ENCODE results near the gene LOXL3.

The LOXL3 gene

GRCh38 chr2:74536166-74536950, 17.4 kb downstream of the LOXL3 start:
- 96% methylated on average over 22 of the region's 23 CpGs for WGBS (ENCODE audit: insufficient coverage)
- Histone ChIP-seq H3K27ac (ENCODE audit: insufficient read depth in 1 of 2, low read depth in 1 of 2, low read length in 2 of 2, poor library complexity in 1 of 2, severe bottlenecking in 2 of 2) (no peak overlapping the region), H3K27me3 (replicated peaks in 2 of 5; ENCODE audit: control insufficient read depth in 4 of 5, insufficient read depth in 5 of 5, low read length in 4 of 5) (no peaks in the 10 kb centered on the region), H3K36me3 (ENCODE audit: control insufficient read depth in 4 of 4, insufficient read depth in 4 of 4, low read length in 3 of 4) (peaks cover 6 to 36% (median 19%) of the 10 kb centered on the region in 4 experiments), H3K4me1 (ENCODE audit: control extremely low read depth in 1 of 4, control insufficient read depth in 4 of 4, insufficient read depth in 4 of 4, low read length in 3 of 4) (peaks cover 19 to 55% (median 28%) of the 10 kb centered on the region in 4 experiments), H3K9me3 (ENCODE audit: control extremely low read depth in 1 of 5, control insufficient read depth in 4 of 5, insufficient read depth in 2 of 5, low read depth in 1 of 5, low read length in 4 of 5) (no peaks in the 10 kb centered on the region), H3K4me3 (ENCODE audit: control insufficient read depth in 1 of 7, extremely low read depth in 1 of 7, insufficient read depth in 4 of 7, low read depth in 2 of 7, low read length in 6 of 7) (no peak overlapping the region)
- DNase-seq: no peak
- ChIA-PET POLR2A (interaction anchor here (0.7 kb wide), 1 partner anchor 50 kb away, joined by 3 read pairs; no protein-coding TSS in a partner anchor), CTCF (interaction anchor here (1.1 to 13.7 kb wide), 6 partner anchors 10 to 54 kb away, joined by 3 to 210 read pairs (median 4); partner anchors contain the start of genes CCDC142, DQX1, LOXL3 and TTC31)

- no peak for DNase-seq
- POLR2A ChIA-PET: interaction anchor here (0.7 kb wide), 1 partner anchor 51 kb away, joined by 3 read pairs; no protein-coding TSS in a partner anchor
- WGBS (ENCODE audit: insufficient coverage): 100% methylated on average over 5 of the region's 10 CpGs
- no peak overlapping the region for H3K27ac ChIP-seq (ENCODE audit: insufficient read depth in 1 of 2, low read depth in 1 of 2, low read length in 2 of 2, poor library complexity in 1 of 2, severe bottlenecking in 2 of 2)
- no peaks in the 10 kb centered on the region for H3K9me3 ChIP-seq (ENCODE audit: control extremely low read depth in 1 of 5, control insufficient read depth in 4 of 5, insufficient read depth in 2 of 5, low read depth in 1 of 5, low read length in 4 of 5)
- H3K27me3 ChIP-seq (replicated peaks in 2 of 5; ENCODE audit: control insufficient read depth in 4 of 5, insufficient read depth in 5 of 5, low read length in 4 of 5): no peaks in the 10 kb centered on the region
- H3K4me3 ChIP-seq (ENCODE audit: control insufficient read depth in 1 of 7, extremely low read depth in 1 of 7, insufficient read depth in 4 of 7, low read depth in 2 of 7, low read length in 6 of 7): no peak overlapping the region
- CTCF ChIA-PET: interaction anchor here (1.0 to 13.7 kb wide), 7 partner anchors 8 to 53 kb away, joined by 3 to 210 read pairs (median 3); partner anchors contain the start of genes CCDC142, DQX1, LOXL3 and TTC31
- H3K36me3 ChIP-seq (ENCODE audit: control insufficient read depth in 4 of 4, insufficient read depth in 4 of 4, low read length in 3 of 4): peaks cover 6 to 40% (median 19%) of the 10 kb centered on the region in 4 experiments
- H3K4me1 ChIP-seq (ENCODE audit: control extremely low read depth in 1 of 4, control insufficient read depth in 4 of 4, insufficient read depth in 4 of 4, low read length in 3 of 4): peaks cover 25 to 64% (median 35%) of the 10 kb centered on the region in 4 experiments
Measured at GRCh38 chr2:74535440-74535965, 18.2 kb downstream of the LOXL3 start.

DNA sequence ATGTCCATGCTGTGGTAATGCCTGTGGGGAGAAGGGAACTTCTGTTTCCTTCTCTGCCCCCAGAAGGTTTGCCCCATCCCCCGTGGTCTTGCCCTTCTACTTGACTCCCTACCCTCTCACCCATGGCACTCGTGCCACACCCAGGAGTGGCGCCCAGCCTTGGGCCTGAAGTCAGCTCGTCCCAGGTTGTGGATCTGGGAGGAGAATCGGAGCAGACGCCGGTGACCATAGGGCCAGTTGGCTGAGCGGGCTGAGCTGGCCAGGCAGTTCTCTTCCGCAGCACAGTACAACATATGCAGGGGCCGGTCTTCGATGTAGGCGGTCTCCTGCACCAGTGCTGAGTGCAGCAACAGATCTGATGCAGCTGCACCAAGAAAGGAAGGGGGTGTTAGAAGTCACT, 19.3 kb downstream of the LOXL3 start:
- WGBS (ENCODE audit: insufficient coverage): 96% methylated on average over 10 of the region's 12 CpGs
- no peaks in the 10 kb centered on the region for H3K9me3 ChIP-seq (ENCODE audit: control extremely low read depth in 1 of 5, control insufficient read depth in 4 of 5, insufficient read depth in 2 of 5, low read depth in 1 of 5, low read length in 4 of 5)
- H3K27ac ChIP-seq (ENCODE audit: insufficient read depth in 1 of 2, low read depth in 1 of 2, low read length in 2 of 2, poor library complexity in 1 of 2, severe bottlenecking in 2 of 2): no peak overlapping the region
- no peak overlapping the region for H3K4me3 ChIP-seq (ENCODE audit: control insufficient read depth in 1 of 7, extremely low read depth in 1 of 7, insufficient read depth in 4 of 7, low read depth in 2 of 7, low read length in 6 of 7)
- no peak for DNase-seq
- H3K27me3 ChIP-seq (replicated peaks in 2 of 5; ENCODE audit: control insufficient read depth in 4 of 5, insufficient read depth in 5 of 5, low read length in 4 of 5): no peaks in the 10 kb centered on the region
- CTCF ChIA-PET: interaction anchor here (0.8 to 13.7 kb wide), 8 partner anchors 8 to 73 kb away, joined by 3 to 210 read pairs (median 53); partner anchors contain the start of genes CCDC142, DQX1, LBX2 and PCGF1
- peaks cover 6 to 40% (median 19%) of the 10 kb centered on the region in 4 experiments for H3K36me3 ChIP-seq (ENCODE audit: control insufficient read depth in 4 of 4, insufficient read depth in 4 of 4, low read length in 3 of 4)
- peaks cover 22 to 55% (median 31%) of the 10 kb centered on the region in 4 experiments for H3K4me1 ChIP-seq (ENCODE audit: control extremely low read depth in 1 of 4, control insufficient read depth in 4 of 4, insufficient read depth in 4 of 4, low read length in 3 of 4)
- POLR2A ChIA-PET: no interaction called here

GRCh38 chr2:74533464-74533863, 20.3 kb downstream of the LOXL3 start:
- POLR2A ChIA-PET: no interaction called here
- WGBS (ENCODE audit: insufficient coverage): 85% methylated on average over 2 of the region's 4 CpGs

DNA sequence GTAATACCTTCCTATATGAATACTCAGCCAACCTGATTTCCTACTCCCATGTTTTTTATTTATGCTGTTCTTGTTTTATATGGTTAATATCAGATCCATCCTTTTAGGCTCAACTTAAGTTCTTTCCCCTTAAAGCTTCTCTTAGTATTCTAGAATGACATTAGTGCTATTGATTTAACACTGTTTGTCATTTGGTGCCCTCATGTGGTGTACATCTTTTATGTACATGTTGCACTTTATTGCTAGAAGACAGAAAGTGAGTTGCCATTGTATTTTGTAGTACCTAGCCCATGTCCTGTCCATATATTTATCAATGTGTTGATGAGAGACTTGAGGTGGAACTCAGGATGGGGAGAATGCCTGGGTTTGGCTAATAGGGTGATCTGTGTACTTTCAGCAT, 21.5 kb downstream of the LOXL3 start:
- DNase-seq: peak; percentile 74 to 81 (median 80)
- Histone ChIP-seq H3K27me3 (replicated peaks in 2 of 5; ENCODE audit: control insufficient read depth in 4 of 5, insufficient read depth in 5 of 5, low read length in 4 of 5) (no peaks in the 10 kb centered on the region), H3K36me3 (ENCODE audit: control insufficient read depth in 4 of 4, insufficient read depth in 4 of 4, low read length in 3 of 4) (peaks cover 6 to 53% (median 23%) of the 10 kb centered on the region in 4 experiments), H3K27ac (ENCODE audit: insufficient read depth in 1 of 2, low read depth in 1 of 2, low read length in 2 of 2, poor library complexity in 1 of 2, severe bottlenecking in 2 of 2) (no peak overlapping the region), H3K4me3 (ENCODE audit: control insufficient read depth in 1 of 7, extremely low read depth in 1 of 7, insufficient read depth in 4 of 7, low read depth in 2 of 7, low read length in 6 of 7) (no peak overlapping the region), H3K4me1 (ENCODE audit: control extremely low read depth in 1 of 4, control insufficient read depth in 4 of 4, insufficient read depth in 4 of 4, low read length in 3 of 4) (peaks cover 6 to 53% (median 25%) of the 10 kb centered on the region in 4 experiments), H3K9me3 (ENCODE audit: control extremely low read depth in 1 of 5, control insufficient read depth in 4 of 5, insufficient read depth in 2 of 5, low read depth in 1 of 5, low read length in 4 of 5) (no peaks in the 10 kb centered on the region)
- ChIA-PET POLR2A (interaction anchor here (0.6 to 1.4 kb wide), 3 partner anchors 29 to 45 kb away, joined by 3 to 4 read pairs (median 4); no protein-coding TSS in a partner anchor), CTCF (interaction anchor here (0.7 to 13.7 kb wide), 26 partner anchors 9 to 282 kb away, joined by 3 to 210 read pairs (median 5); partner anchors contain the start of genes C2orf81, CCDC142, LBX2 and MRPL53)

More at GRCh38 chr2:74533464-74533863, 20.3 kb downstream of the LOXL3 start:
- CTCF ChIA-PET: interaction anchor here (1.3 to 13.7 kb wide), 9 partner anchors 11 to 76 kb away, joined by 5 to 210 read pairs (median 53); partner anchors contain the start of genes CCDC142, LBX2, PCGF1 and TTC31
- no peak for DNase-seq
- H3K4me1 ChIP-seq (ENCODE audit: control extremely low read depth in 1 of 4, control insufficient read depth in 4 of 4, insufficient read depth in 4 of 4, low read length in 3 of 4): peaks cover 14 to 53% (median 28%) of the 10 kb centered on the region in 4 experiments
- H3K9me3 ChIP-seq (ENCODE audit: control extremely low read depth in 1 of 5, control insufficient read depth in 4 of 5, insufficient read depth in 2 of 5, low read depth in 1 of 5, low read length in 4 of 5): no peaks in the 10 kb centered on the region
- H3K36me3 ChIP-seq (ENCODE audit: control insufficient read depth in 4 of 4, insufficient read depth in 4 of 4, low read length in 3 of 4): peaks cover 6 to 41% (median 19%) of the 10 kb centered on the region in 4 experiments
- no peak overlapping the region for H3K27ac ChIP-seq (ENCODE audit: insufficient read depth in 1 of 2, low read depth in 1 of 2, low read length in 2 of 2, poor library complexity in 1 of 2, severe bottlenecking in 2 of 2)
- H3K27me3 ChIP-seq (replicated peaks in 2 of 5; ENCODE audit: control insufficient read depth in 4 of 5, insufficient read depth in 5 of 5, low read length in 4 of 5): no peaks in the 10 kb centered on the region
- H3K4me3 ChIP-seq (ENCODE audit: control insufficient read depth in 1 of 7, extremely low read depth in 1 of 7, insufficient read depth in 4 of 7, low read depth in 2 of 7, low read length in 6 of 7): no peak overlapping the region

- Histone ChIP-seq H3K27ac (ENCODE audit: insufficient read depth in 1 of 2, low read depth in 1 of 2, low read length in 2 of 2, poor library complexity in 1 of 2, severe bottlenecking in 2 of 2) (no peak overlapping the region), H3K4me3 (ENCODE audit: control insufficient read depth in 1 of 7, extremely low read depth in 1 of 7, insufficient read depth in 4 of 7, low read depth in 2 of 7, low read length in 6 of 7) (peak overlapping the region in 1 of 7 experiments; percentile 96), H3K4me1 (ENCODE audit: control extremely low read depth in 1 of 4, control insufficient read depth in 4 of 4, insufficient read depth in 4 of 4, low read length in 3 of 4) (peaks cover 6 to 48% (median 25%) of the 10 kb centered on the region in 4 experiments), H3K36me3 (ENCODE audit: control insufficient read depth in 4 of 4, insufficient read depth in 4 of 4, low read length in 3 of 4) (peaks cover 6 to 56% (median 28%) of the 10 kb centered on the region in 4 experiments), H3K27me3 (replicated peaks in 2 of 5; ENCODE audit: control insufficient read depth in 4 of 5, insufficient read depth in 5 of 5, low read length in 4 of 5) (no peaks in the 10 kb centered on the region), H3K9me3 (ENCODE audit: control extremely low read depth in 1 of 5, control insufficient read depth in 4 of 5, insufficient read depth in 2 of 5, low read depth in 1 of 5, low read length in 4 of 5) (no peaks in the 10 kb centered on the region)
- DNase-seq: no peak
- WGBS (ENCODE audit: insufficient coverage): 78% methylated on average over 7 of the region's 7 CpGs
- ChIA-PET POLR2A (interaction anchor here (0.6 to 1.4 kb wide), 3 partner anchors 39 to 49 kb away, joined by 3 to 4 read pairs (median 4); partner anchors contain the start of genes CCDC142 and TTC31), CTCF (interaction anchor here (0.7 to 13.7 kb wide), 26 partner anchors 10 to 282 kb away, joined by 3 to 210 read pairs (median 5); partner anchors contain the start of genes C2orf81, CCDC142, LBX2 and MOGS)
Measured at GRCh38 chr2:74531666-74532065, 22.1 kb downstream of the LOXL3 start.

All from common myeloid progenitor, CD34-positive (primary cell).